Measurements from ENCODE around the gene STXBP6.

Gene STXBP6

GRCh38 chr14:24915403-24915921 is 134.5 kb downstream of the STXBP6 start:
- Mint-ChIP-seq H3K4me1 (no peaks in the 10 kb centered on the region), H3K4me3 (no peak overlapping the region), H3K36me3 (no peaks in the 10 kb centered on the region), H3K9me3 (no peaks in the 10 kb centered on the region), H3K27ac (no peak overlapping the region)
- ATAC-seq (no peak), DNase-seq (ENCODE audit: low spot score in 2 of 2) (no peak)

GRCh38 chr14:24913746-24914145 is 136.2 kb downstream of the STXBP6 start:
- DNase-seq (ENCODE audit: low spot score in 2 of 2) (no peak), ATAC-seq (no peak)
- Mint-ChIP-seq H3K36me3 (no peaks in the 10 kb centered on the region), H3K27ac (no peak overlapping the region), H3K9me3 (no peaks in the 10 kb centered on the region), H3K4me3 (no peak overlapping the region), H3K4me1 (no peaks in the 10 kb centered on the region)

GRCh38 chr14:24913021-24913420 is 136.9 kb downstream of the STXBP6 start:
- H3K27ac Mint-ChIP-seq = no peak overlapping the region
- DNase-seq (ENCODE audit: low spot score in 2 of 2) (no peak), ATAC-seq (no peak)
- no peaks in the 10 kb centered on the region for H3K36me3 Mint-ChIP-seq
- no peaks in the 10 kb centered on the region for H3K9me3 Mint-ChIP-seq
- no peak overlapping the region for H3K4me3 Mint-ChIP-seq
- H3K4me1 Mint-ChIP-seq = no peaks in the 10 kb centered on the region

- Mint-ChIP-seq H3K9me3 (no peaks in the 10 kb centered on the region), H3K27ac (no peak overlapping the region), H3K36me3 (no peaks in the 10 kb centered on the region), H3K4me3 (no peak overlapping the region), H3K4me1 (no peaks in the 10 kb centered on the region)
- no peak for ATAC-seq
- DNase-seq (ENCODE audit: low spot score in 2 of 2) = no peak
These were observed 138.4 kb downstream of the STXBP6 start for GRCh38 chr14:24911324-24912109.

- H3K4me1 Mint-ChIP-seq = no peaks in the 10 kb centered on the region
- no peak for DNase-seq (ENCODE audit: low spot score in 2 of 2)
- H3K9me3 Mint-ChIP-seq = no peaks in the 10 kb centered on the region
- no peak overlapping the region for H3K27ac Mint-ChIP-seq
- no peaks in the 10 kb centered on the region for H3K36me3 Mint-ChIP-seq
- no peak overlapping the region for H3K4me3 Mint-ChIP-seq
- ATAC-seq = no peak
These were observed 139.4 kb downstream of the STXBP6 start for GRCh38 chr14:24910408-24910986.

- H3K9me3 Mint-ChIP-seq = no peaks in the 10 kb centered on the region
- no peaks in the 10 kb centered on the region for H3K36me3 Mint-ChIP-seq
- H3K4me1 Mint-ChIP-seq = no peaks in the 10 kb centered on the region
- DNase-seq (ENCODE audit: low spot score in 2 of 2) = no peak
- ATAC-seq = no peak
- H3K4me3 Mint-ChIP-seq = no peak overlapping the region
- no peak overlapping the region for H3K27ac Mint-ChIP-seq
These were observed 140.2 kb downstream of the STXBP6 start for GRCh38 chr14:24909523-24910302.

- Mint-ChIP-seq H3K36me3 (no peaks in the 10 kb centered on the region), H3K9me3 (no peaks in the 10 kb centered on the region), H3K4me1 (no peaks in the 10 kb centered on the region), H3K4me3 (no peak overlapping the region), H3K27ac (no peak overlapping the region)
- no peak for ATAC-seq
- no peak for DNase-seq (ENCODE audit: low spot score in 2 of 2)
These were observed 141.2 kb downstream of the STXBP6 start for GRCh38 chr14:24908592-24909236.

- Mint-ChIP-seq H3K9me3 (no peaks in the 10 kb centered on the region), H3K36me3 (no peaks in the 10 kb centered on the region)
These were observed 145.4 kb downstream of the STXBP6 start for GRCh38 chr14:24904533-24904932.

GRCh38 chr14:24903337-24903736 is 146.6 kb downstream of the STXBP6 start:
- H3K4me1 Mint-ChIP-seq = no peaks in the 10 kb centered on the region
- DNase-seq (ENCODE audit: low spot score in 2 of 2) = no peak
- H3K4me3 Mint-ChIP-seq = no peak overlapping the region
- no peak overlapping the region for H3K27ac Mint-ChIP-seq
- no peak for ATAC-seq
- no peaks in the 10 kb centered on the region for H3K9me3 Mint-ChIP-seq
- no peaks in the 10 kb centered on the region for H3K36me3 Mint-ChIP-seq

More at GRCh38 chr14:24904533-24904932, 145.4 kb downstream of the STXBP6 start:
- ATAC-seq = no peak
- Mint-ChIP-seq H3K4me3 (no peak overlapping the region), H3K4me1 (no peaks in the 10 kb centered on the region), H3K27ac (no peak overlapping the region)
- DNase-seq (ENCODE audit: low spot score in 2 of 2) = no peak

GRCh38 chr14:24900269-24901100 is 149.5 kb downstream of the STXBP6 start:
- Mint-ChIP-seq H3K4me3 (no peak overlapping the region), H3K36me3 (no peaks in the 10 kb centered on the region), H3K4me1 (no peaks in the 10 kb centered on the region), H3K27ac (no peak overlapping the region), H3K9me3 (no peaks in the 10 kb centered on the region)
- DNase-seq (ENCODE audit: low spot score in 2 of 2) (no peak), ATAC-seq (no peak)

GRCh38 chr14:24897793-24898192 is 152.2 kb downstream of the STXBP6 start:
- Mint-ChIP-seq H3K27ac (no peak overlapping the region), H3K9me3 (no peaks in the 10 kb centered on the region), H3K4me3 (no peak overlapping the region), H3K4me1 (no peaks in the 10 kb centered on the region), H3K36me3 (no peaks in the 10 kb centered on the region)
- ATAC-seq = no peak
- no peak for DNase-seq (ENCODE audit: low spot score in 2 of 2)

GRCh38 chr14:24895622-24896021 is 154.3 kb downstream of the STXBP6 start:
- no peak overlapping the region for H3K4me3 Mint-ChIP-seq
- no peak overlapping the region for H3K27ac Mint-ChIP-seq
- no peaks in the 10 kb centered on the region for H3K36me3 Mint-ChIP-seq
- ATAC-seq (no peak), DNase-seq (ENCODE audit: low spot score in 2 of 2) (no peak)
- no peaks in the 10 kb centered on the region for H3K4me1 Mint-ChIP-seq
- H3K9me3 Mint-ChIP-seq = no peaks in the 10 kb centered on the region

- Mint-ChIP-seq H3K36me3 (no peaks in the 10 kb centered on the region), H3K9me3 (peaks cover 2% of the 10 kb centered on the region), H3K4me1 (no peaks in the 10 kb centered on the region), H3K27ac (no peak overlapping the region), H3K4me3 (no peak overlapping the region)
- DNase-seq (ENCODE audit: low spot score in 2 of 2) = no peak
- ATAC-seq = no peak
These were observed 154.7 kb downstream of the STXBP6 start for GRCh38 chr14:24895243-24895583.

GRCh38 chr14:24894583-24895242 is 155.2 kb downstream of the STXBP6 start:
- Mint-ChIP-seq H3K36me3 (no peaks in the 10 kb centered on the region), H3K4me3 (no peak overlapping the region), H3K9me3 (peaks cover 5% of the 10 kb centered on the region), H3K27ac (no peak overlapping the region), H3K4me1 (no peaks in the 10 kb centered on the region)
- DNase-seq (ENCODE audit: low spot score in 2 of 2) (no peak), ATAC-seq (no peak)
